ENCODE measurements around the gene ATRNL1.

ATRNL1 gene

DNA sequence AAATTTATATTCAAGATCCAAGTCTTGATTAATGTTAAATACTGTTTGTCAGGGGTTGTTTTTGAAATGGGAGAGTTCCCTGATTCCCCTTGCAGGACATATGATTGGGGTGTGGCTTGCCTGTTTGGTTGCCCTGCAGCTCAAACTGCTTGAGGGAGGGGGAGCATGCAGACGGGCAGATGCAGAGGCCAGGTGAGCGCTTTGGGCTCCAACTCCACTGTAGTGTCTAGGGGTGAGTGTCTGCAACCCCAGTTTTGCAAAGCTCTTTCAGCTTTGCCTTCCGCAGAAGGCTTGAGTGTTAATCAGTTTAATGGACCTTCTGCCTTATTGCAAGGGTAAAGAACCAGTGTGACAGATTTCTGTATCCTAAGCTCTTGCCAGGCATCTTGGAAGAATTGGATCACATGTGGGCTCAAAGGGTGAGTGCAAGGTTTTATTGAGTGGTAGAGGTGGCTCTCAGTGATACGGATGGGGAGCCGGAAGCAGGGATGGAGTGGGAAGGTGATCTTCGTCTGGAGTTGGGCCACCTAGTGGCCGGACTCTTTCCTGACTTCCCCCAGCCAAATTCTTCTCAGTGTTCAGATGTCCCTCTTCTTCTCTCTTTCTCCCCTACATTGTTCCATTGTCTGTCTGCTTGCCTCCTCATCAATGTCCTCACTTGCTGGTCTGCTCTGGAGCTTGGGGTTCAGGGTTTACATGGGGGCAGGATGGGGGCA is 479.7 kb downstream of the ATRNL1 start:
- FAIRE-seq = no peak

DNA sequence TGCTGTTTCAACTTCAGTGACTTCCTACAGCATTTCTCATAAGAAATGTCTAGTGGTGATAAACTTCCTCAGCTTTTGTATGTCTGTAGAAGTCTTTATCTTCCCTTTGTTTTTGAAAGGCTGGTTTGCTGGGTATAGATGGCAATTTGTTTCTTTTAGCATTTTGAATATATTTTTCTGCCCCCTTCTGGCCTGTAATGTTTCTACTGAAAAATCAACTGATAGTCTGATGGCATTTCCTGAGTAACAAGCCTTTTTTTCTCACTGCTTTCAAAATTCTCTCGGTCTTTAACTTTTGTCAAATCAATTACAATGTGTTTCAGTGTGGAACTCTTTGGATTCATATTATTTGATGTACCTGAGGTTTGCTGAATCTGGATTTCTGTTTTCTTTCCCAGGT is 487.1 kb downstream of the ATRNL1 start:
- FAIRE-seq (no peak), DNase-seq (ENCODE audit: insufficient read length, low spot score) (no peak)

More for the DNA sequence above, 479.7 kb downstream of the ATRNL1 start:
- DNase-seq (ENCODE audit: insufficient read length, low spot score) = no peak

- no peak for FAIRE-seq
- no peak for DNase-seq (ENCODE audit: insufficient read length, low spot score)
These were observed 499.9 kb downstream of the ATRNL1 start for GRCh38 chr10:115593060-115593459.

- FAIRE-seq = no peak
- DNase-seq (ENCODE audit: insufficient read length, low spot score) = no peak
These were observed 511.5 kb downstream of the ATRNL1 start for GRCh38 chr10:115604627-115605026.

- FAIRE-seq = no peak
- DNase-seq (ENCODE audit: insufficient read length, low spot score) = no peak
These were observed 512.9 kb downstream of the ATRNL1 start for GRCh38 chr10:115606086-115606485.

GRCh38 chr10:115606741-115607140 is 513.6 kb downstream of the ATRNL1 start:
- DNase-seq (ENCODE audit: insufficient read length, low spot score) (no peak), FAIRE-seq (no peak)

- no peak for FAIRE-seq
These were observed 531.3 kb downstream of the ATRNL1 start for GRCh38 chr10:115624448-115624847.

GRCh38 chr10:115628616-115629015 is 535.5 kb downstream of the ATRNL1 start:
- no peak for DNase-seq (ENCODE audit: insufficient read length, low spot score)
- no peak for FAIRE-seq

More at GRCh38 chr10:115624448-115624847, 531.3 kb downstream of the ATRNL1 start:
- DNase-seq (ENCODE audit: insufficient read length, low spot score) = no peak

GRCh38 chr10:115638246-115638645 is 545.1 kb downstream of the ATRNL1 start:
- FAIRE-seq (no peak), DNase-seq (ENCODE audit: insufficient read length, low spot score) (no peak)

GRCh38 chr10:115649217-115649616 is 556.1 kb downstream of the ATRNL1 start:
- DNase-seq (ENCODE audit: insufficient read length, low spot score) (no peak), FAIRE-seq (no peak)

GRCh38 chr10:115653473-115653872 is 560.3 kb downstream of the ATRNL1 start:
- FAIRE-seq (no peak), DNase-seq (ENCODE audit: insufficient read length, low spot score) (no peak)

DNA sequence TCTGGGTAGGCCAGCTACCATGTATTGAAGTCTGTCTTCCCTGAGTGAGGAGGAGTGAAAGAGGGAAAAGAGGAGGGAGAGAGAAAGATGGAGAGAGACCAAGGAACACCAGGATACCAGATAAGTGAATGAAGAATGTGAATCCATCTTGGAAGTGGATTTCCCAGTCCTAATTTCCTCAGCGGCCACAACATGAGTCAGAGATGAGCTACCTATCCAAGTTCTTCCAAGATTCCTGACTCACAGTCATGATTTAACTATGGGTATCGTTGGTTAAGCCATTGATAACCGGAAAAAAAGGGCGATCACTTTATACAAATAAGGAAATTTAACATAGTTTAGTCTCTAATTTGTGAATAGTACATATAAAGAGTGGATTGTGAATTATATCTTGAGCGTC is 561.8 kb downstream of the ATRNL1 start:
- FAIRE-seq = no peak
- no peak for DNase-seq (ENCODE audit: insufficient read length, low spot score)

- DNase-seq (ENCODE audit: insufficient read length, low spot score) = no peak
- FAIRE-seq = no peak
These were observed 564.1 kb downstream of the ATRNL1 start for GRCh38 chr10:115657161-115657860.

GRCh38 chr10:115659616-115660015 is 566.5 kb downstream of the ATRNL1 start:
- no peak for DNase-seq (ENCODE audit: insufficient read length, low spot score)
- FAIRE-seq = no peak

DNA sequence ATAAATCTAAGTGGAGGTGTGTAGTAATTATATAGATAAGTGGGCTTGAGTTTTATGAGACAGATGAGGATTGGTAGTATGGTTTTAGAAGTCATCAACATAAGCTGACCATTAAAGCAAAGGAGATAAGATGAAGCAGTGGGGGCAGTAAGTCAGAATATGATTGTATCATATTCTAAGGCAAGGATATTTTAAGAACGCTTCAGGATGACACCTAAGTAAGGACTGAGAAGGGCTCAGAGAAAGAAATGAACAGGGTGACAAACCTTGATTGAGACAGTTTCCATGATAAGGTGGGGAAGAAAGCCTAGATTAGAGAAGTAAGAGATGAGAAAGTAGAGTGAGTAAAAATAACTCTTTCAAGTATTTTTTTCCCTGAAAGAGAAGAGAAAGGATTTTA is 567.2 kb downstream of the ATRNL1 start:
- no peak for FAIRE-seq
- no peak for DNase-seq (ENCODE audit: insufficient read length, low spot score)

DNA sequence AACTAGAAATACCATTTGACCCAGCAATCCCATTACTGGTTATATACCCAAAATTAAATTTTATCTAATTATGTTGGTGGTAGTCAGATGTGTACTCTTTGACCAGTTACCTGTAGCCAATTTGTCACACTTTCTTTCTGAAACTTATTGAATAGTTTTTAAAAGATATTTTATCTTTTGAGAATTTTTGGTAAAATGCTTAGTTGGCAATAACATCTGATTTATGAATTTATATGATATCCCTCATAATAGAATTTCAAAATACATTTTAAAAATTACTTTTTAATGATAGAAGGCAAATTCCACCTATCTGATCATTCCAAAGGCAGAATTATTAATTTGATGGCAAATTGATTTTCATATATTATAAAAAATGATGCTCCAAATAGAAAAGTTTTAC is 569.3 kb downstream of the ATRNL1 start:
- no peak for DNase-seq (ENCODE audit: insufficient read length, low spot score)
- no peak for FAIRE-seq

- no peak for DNase-seq (ENCODE audit: insufficient read length, low spot score)
- FAIRE-seq = no peak
These were observed 572.4 kb downstream of the ATRNL1 start for GRCh38 chr10:115665549-115665948.

DNA sequence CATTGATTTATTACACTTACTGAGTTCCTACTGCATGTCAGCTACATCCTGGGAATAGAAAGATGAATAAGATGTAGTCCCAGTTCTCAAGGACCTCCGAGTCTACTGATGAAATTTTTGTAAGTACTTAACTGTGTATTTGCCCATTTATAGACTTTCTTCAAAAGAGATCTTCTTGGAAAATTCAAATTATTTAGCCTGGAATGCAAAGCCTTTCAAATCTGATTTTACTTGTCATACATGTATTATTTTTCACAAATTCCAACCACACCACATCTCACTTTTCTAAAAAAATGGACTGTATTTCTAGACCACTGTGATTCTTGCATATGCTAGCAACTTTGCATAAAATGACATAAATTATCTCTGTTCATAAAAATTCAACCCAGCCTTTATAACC is 581.3 kb downstream of the ATRNL1 start:
- FAIRE-seq = no peak
- DNase-seq (ENCODE audit: insufficient read length, low spot score) = no peak

DNA sequence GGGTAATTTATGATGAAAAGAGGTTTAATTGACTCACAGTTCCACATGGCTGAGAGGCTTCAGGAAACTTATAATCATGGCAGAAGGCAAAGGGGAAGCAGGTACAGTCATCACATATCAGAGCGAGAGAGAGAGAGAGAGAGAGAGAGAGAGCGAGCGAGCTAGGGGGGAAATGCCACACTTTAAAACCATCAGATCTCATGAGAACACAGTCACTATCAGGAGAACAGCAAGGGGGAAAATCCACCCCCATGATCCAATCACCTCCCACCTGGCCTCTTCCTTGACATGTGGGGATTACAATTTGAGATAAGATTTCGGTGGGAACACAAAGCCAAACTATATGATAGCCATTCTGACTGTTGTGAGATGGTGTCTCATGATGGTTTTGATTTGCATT is 603.6 kb downstream of the ATRNL1 start:
- FAIRE-seq = no peak

DNA sequence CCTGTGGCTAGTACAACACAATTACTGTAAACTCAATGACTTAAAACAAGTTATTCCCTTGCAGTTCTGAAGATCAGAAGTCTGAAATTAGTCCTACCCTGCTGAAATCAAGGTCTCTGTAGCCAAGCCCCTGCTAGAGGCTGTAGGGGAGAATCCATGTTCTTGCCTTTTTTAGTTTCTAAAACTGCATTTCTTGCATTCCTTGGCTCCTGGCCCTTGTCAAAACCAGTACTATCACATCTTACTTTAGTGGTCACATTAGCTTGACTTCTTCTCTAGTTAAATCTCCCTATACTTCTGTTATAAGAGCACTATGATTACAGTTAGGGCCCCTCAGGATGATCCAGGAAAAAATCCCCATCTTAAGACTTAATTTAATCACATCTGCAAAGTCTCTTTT is 612.9 kb downstream of the ATRNL1 start:
- DNase-seq (ENCODE audit: insufficient read length, low spot score) (no peak), FAIRE-seq (no peak)

More for the DNA sequence above, 603.6 kb downstream of the ATRNL1 start:
- no peak for DNase-seq (ENCODE audit: insufficient read length, low spot score)

- DNase-seq (ENCODE audit: insufficient read length, low spot score) (peak; percentile 0), FAIRE-seq (no peak)
These were observed 613.4 kb downstream of the ATRNL1 start for GRCh38 chr10:115706488-115707076.

- FAIRE-seq (no peak), DNase-seq (ENCODE audit: insufficient read length, low spot score) (no peak)
These were observed 617.0 kb downstream of the ATRNL1 start for GRCh38 chr10:115710136-115710535.

All from HTR-8/SVneo (cell line).